IPS-15b (cell line): ENCODE measurements around the gene HOXB4.

Experiments
- H3K27me3 ChIP-seq: one replicate; pipeline ENCODE4 v1.6.1; 2013; ENCODE audit warnings: low read length; ENCODE audit not compliant: control insufficient read depth, insufficient read depth
- H3K36me3 ChIP-seq: one replicate; pipeline ENCODE4 v1.6.1; 2013; ENCODE audit warnings: low read length; ENCODE audit not compliant: control insufficient read depth, insufficient read depth
- H3K4me1 ChIP-seq: one replicate; pipeline ENCODE4 v1.6.1; 2013; ENCODE audit warnings: mild to moderate bottlenecking, low read length; ENCODE audit not compliant: control insufficient read depth, insufficient read depth
- H3K4me3 ChIP-seq: one replicate; pipeline ENCODE4 v1.5.1; 2013; ENCODE audit warnings: low read depth, low read length
- H3K9ac ChIP-seq: one replicate; pipeline ENCODE4 v1.6.1; 2013; ENCODE audit warnings: low read depth, mild to moderate bottlenecking, low read length
- H3K9me3 ChIP-seq: one replicate; pipeline ENCODE4 v1.6.1; 2013; ENCODE audit warnings: mild to moderate bottlenecking, low read length; ENCODE audit not compliant: control insufficient read depth, insufficient read depth

The HOXB4 gene

DNA sequence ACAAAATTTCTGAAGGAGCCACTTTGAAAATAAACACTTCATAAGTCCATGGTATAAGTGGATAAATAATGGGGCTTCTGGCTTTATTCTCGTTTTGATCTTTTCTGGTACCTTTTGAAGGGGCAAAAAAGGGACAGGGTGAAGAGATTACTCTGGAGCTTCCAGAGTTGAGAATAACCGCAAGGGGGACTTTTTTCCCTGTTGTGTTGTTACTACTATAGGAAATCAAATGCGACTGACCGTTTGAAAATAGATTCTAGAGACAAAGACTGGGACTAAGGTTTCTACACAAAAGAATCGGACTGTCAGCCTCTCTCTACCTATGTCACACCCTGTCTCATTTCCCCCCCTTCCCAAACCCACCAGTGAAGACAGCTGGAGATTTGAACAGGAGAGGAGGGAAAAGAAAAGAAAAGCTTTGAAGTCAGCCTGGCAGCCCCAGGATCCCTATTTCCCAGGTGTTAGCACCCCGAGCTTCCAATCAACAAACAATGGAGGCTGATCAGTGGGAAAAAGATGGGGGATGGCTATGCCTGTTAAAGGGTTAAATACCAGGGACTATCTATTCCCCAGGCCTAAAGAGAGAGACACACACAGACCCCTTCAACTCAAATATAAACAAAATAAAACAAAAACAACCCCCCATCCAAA is 8.4 kb downstream of the HOXB4 start:
- Histone ChIP-seq H3K36me3 (no peaks in the 10 kb centered on the region), H3K4me1 (peaks cover 5% of the 10 kb centered on the region), H3K27me3 (peaks cover 100% of the 10 kb centered on the region), H3K9me3 (no peaks in the 10 kb centered on the region), H3K9ac (no peak overlapping the region), H3K4me3 (peak overlapping the region; percentile 13)

DNA sequence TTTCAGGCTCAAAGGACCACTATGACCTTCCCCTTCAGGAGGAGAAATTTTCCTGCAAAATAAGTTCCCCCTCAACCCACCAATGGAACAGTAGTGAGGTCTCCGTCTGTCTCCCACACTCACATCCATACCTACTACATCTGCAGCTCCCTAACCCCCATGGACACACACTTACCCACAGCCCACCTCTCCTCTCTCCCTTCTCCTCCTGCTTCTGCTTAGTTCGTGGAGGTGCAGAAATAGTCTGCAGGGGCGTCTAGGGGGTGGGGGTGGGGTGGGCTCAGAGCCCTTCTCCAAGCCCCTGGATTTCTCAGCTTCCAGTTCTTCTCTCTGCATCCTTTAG is 8.9 kb downstream of the HOXB4 start:
- no peak overlapping the region for H3K9ac ChIP-seq
- peaks cover 6% of the 10 kb centered on the region for H3K4me1 ChIP-seq
- peak overlapping the region; percentile 22 for H3K4me3 ChIP-seq
- H3K9me3 ChIP-seq = no peaks in the 10 kb centered on the region
- no peaks in the 10 kb centered on the region for H3K36me3 ChIP-seq
- H3K27me3 ChIP-seq = peaks cover 99% of the 10 kb centered on the region

DNA sequence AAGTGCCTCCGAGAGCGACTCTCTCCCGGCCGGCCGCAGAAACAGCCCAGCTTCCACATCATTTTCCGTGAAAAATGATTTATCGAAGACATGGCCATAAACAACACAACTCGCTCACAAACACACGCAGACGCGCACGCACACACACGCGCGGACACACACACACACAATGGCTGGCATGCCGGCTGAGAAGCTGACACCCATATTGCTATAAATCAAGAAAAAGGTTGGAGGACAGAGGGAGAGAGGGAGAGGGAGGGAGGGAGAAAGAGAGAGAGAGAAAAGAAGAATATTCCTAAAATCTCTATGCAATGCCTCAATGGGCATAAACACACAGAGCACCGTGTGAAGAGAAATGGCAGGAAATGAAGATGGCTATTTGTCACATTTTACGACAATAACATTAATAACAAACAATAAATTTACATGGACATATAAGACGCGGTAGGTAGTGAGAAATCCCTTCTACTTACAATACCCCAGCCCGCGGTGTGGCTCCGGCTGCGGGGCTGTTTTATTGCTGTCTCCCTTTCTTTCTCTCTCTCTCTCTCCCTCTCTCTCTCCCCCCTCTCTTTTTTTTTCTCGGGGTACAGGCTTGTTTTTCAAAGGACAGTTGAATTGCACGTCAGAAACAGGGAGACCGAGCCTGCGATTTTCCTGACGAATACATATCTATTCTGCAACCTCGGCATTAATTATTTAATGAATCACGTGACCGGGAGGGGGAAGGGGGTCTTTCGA is 9.5 kb downstream of the HOXB4 start:
- H3K27me3 ChIP-seq = peaks cover 97% of the 10 kb centered on the region
- no peak overlapping the region for H3K9ac ChIP-seq

DNA sequence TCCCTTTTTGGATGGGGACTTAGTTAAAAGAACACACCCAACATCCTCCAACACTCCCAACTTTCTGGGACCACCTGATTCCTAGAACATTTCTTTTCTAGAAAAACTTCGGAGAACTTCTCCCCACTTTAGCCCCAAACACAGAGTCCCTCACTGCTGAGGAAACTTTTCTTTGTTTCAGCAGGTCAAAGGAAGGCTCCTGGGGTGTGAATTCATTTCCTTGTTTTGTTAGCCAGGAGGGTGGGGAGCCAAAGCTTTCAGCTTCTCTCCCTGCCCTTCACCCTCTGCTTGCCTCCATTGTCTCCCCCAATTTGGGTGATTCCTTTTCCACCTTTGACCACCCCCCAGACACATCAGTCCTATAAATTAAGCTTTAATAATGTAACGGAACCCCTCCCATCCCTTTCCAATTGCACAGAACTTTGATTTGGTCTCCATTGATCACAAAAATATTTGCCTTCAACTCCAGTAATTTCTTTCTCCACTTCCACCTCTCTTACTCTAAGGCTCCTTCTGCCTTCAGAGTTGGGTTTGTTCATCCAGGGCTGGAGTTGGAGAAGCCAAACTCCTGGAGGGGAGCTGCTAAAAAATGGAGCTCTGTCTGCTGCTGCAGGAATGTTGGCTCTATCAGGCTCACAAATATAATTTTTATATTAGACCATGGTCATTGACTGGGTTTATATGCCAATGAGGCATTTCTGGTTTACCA is 10.3 kb downstream of the HOXB4 start:
- Histone ChIP-seq H3K27me3 (peaks cover 97% of the 10 kb centered on the region), H3K9ac (no peak overlapping the region), H3K9me3 (no peaks in the 10 kb centered on the region), H3K4me1 (peaks cover 6% of the 10 kb centered on the region), H3K36me3 (no peaks in the 10 kb centered on the region), H3K4me3 (peak overlapping the region; percentile 6)

More for the DNA sequence above, 9.5 kb downstream of the HOXB4 start:
- Histone ChIP-seq H3K4me1 (peaks cover 6% of the 10 kb centered on the region), H3K36me3 (no peaks in the 10 kb centered on the region), H3K9me3 (no peaks in the 10 kb centered on the region), H3K4me3 (peak overlapping the region; percentile 22)

DNA sequence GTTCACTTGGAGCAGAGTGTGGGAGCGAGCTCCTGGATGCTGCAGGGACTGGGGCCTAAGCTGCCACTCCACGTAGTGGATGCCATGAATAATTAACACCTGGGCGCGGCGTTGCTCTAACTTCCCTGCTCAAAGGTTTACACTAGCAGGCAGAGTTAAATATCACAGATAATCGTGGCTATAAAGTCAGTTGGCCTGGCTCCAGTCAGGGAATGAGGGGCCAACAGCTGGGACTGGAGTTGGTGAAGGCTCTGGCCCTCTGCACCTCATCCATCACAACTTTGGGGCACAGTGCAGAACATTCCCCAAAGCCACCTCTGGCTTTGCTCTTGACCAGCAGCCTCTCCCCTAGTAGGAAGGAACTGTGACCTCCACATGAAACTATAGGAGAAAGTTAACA is 10.9 kb downstream of the HOXB4 start:
- no peaks in the 10 kb centered on the region for H3K36me3 ChIP-seq
- H3K27me3 ChIP-seq = peaks cover 97% of the 10 kb centered on the region
- H3K9ac ChIP-seq = no peak overlapping the region
- peaks cover 6% of the 10 kb centered on the region for H3K4me1 ChIP-seq
- peak overlapping the region; percentile 6 for H3K4me3 ChIP-seq
- H3K9me3 ChIP-seq = no peaks in the 10 kb centered on the region

DNA sequence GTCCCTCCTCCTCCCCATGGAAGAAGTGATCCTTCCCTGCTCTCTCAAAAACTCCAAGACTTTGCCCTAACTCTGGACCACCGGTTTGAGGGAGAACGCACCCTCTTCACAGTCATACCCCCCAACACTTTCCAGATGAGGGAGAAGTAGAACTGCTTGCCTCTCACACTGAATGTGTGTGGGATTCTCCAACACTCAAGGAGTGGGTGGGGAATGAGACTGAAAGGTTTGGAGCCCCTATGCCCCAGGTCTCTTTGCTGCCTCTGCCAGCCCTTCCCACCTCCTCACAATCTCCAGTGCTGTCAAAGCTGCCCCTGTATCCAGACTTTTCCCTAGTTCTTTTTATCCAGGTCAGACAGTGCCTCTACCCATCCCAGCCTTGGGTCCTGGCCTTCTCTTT is 11.4 kb downstream of the HOXB4 start:
- Histone ChIP-seq H3K36me3 (no peaks in the 10 kb centered on the region), H3K4me1 (peaks cover 6% of the 10 kb centered on the region), H3K27me3 (peaks cover 97% of the 10 kb centered on the region), H3K9ac (no peak overlapping the region), H3K9me3 (no peaks in the 10 kb centered on the region), H3K4me3 (peak overlapping the region; percentile 6)

DNA sequence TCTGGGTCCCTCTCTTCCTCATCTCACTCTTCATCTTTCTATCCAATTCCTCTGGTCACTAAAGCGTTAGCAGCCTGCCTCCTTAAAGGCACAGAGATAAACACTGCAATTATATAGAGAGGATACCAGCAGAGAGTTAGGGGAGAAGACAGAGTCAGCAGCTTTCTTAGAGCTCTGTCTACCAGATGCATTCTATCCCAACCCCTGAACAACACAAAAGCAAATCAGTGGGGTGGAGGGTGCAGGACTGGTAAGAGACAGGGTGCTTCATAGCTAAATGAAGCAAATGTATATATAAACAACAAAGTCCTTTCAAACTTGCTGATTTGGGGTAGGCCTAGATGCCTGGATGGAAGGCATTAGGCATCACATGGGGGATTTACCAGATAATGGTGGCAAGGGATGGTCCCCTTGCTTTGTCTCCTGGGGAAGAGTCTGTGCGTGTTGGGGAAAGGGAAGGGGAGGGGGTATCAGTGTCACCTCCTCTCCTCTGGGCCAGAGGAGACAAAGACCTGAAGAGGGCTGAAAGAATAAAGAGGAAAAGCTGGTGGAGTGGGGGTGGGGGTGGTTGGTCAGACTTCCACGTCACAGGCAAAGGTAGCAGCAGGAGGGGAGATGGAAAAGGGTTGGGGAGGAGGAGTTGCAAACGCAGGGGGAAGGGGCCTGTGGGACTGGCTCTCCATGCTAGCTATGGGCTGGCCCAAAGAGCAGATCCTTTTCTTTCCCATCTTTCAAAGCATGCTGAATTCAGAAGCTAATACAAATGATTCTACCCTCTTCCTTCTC is 12.0 kb downstream of the HOXB4 start:
- no peaks in the 10 kb centered on the region for H3K9me3 ChIP-seq
- peaks cover 97% of the 10 kb centered on the region for H3K27me3 ChIP-seq
- peaks cover 6% of the 10 kb centered on the region for H3K4me1 ChIP-seq
- peak overlapping the region; percentile 22 for H3K4me3 ChIP-seq
- H3K36me3 ChIP-seq = no peaks in the 10 kb centered on the region
- H3K9ac ChIP-seq = no peak overlapping the region

DNA sequence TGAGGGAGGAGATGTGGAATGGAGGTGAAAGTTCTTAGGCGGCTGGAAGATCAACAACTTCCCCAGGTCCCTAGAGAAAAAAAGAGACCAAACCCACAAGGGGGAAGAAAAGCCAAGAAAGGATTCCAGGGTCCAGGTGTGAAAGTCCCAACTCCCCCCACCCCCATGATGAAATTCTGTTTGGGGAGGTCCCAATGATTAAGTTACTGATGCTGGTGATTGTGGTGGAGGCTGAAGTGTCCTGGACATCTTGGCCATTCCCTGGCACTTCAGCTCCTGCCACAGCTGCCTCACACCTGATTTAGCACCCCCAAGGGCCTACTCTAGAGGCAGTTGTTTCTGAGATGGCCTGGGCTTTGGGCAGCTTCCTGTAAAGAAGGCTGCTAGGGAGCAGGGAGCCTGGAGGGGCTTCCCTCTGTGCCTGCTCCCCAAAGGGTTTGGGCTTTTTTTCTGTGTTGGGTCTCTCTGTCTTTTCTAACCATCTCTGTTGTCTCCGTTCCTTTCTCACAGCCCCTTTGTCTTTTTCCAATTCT is 13.1 kb downstream of the HOXB4 start:
- Histone ChIP-seq H3K4me3 (peak overlapping the region; percentile 22), H3K9me3 (no peaks in the 10 kb centered on the region), H3K4me1 (peaks cover 6% of the 10 kb centered on the region), H3K9ac (no peak overlapping the region), H3K27me3 (peaks cover 97% of the 10 kb centered on the region), H3K36me3 (no peaks in the 10 kb centered on the region)

DNA sequence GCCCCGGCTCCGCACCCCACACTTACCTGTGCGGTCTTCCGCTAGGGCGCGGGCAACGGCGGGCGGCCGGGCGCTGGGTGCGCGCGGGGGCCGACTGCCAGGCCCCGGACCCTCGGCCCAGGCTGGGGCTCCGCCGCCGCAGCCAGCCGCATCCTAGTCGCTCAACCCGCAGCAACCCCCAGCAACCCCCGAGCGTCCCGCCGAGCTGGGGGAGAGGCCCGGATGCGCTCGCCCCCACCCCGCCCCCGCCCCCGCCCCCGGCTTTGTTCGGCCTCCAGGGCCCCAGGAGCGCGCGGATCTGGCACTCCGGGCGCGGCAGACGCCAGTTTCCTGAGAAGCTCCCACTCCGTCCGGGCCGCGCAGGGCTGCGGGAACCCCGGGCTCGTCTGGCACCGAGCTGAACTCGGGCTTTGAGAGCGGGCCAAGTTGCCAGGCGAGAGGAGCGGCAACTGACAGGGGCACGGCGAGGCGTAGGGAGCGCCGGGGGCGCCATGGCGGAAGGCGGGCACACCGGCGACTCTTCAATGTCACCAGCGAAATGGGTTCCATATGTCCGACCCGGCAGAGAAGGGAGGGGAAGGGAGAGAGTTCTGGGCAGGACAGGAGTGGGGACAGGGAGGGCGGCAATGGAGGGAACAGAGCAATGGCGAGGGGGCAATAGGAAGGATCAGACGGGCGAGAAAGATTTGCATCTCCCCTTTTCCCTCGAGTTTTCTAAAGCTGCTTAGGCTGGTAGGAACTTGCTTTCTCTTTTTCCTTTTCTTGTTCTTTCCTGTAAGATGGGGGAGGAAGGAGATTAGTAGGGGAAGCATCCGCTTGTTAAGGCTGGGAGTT is 13.7 kb downstream of the HOXB4 start:
- peaks cover 97% of the 10 kb centered on the region for H3K27me3 ChIP-seq
- no peaks in the 10 kb centered on the region for H3K9me3 ChIP-seq
- peak overlapping the region; percentile 22 for H3K4me3 ChIP-seq
- H3K9ac ChIP-seq = no peak overlapping the region
- peaks cover 4% of the 10 kb centered on the region for H3K4me1 ChIP-seq
- no peaks in the 10 kb centered on the region for H3K36me3 ChIP-seq

DNA sequence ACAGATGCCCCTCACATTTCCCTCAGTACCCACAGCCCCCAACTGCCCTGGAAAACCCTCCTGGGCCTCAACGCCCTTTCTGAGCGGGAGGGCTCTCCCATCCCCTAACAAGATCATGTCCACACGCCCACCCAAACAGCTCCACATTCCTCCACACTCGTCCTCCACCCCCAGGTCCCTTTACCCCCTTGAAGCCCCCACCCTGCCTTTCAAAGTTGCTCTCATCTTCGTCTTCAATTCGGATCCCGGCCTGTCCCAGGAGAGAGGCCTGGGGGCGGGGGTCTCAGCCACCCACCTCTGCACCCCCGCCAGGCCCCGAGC is 14.3 kb downstream of the HOXB4 start:
- H3K9ac ChIP-seq = no peak overlapping the region
- H3K36me3 ChIP-seq = no peaks in the 10 kb centered on the region
- H3K27me3 ChIP-seq = peaks cover 97% of the 10 kb centered on the region
- peaks cover 4% of the 10 kb centered on the region for H3K4me1 ChIP-seq
- H3K9me3 ChIP-seq = no peaks in the 10 kb centered on the region
- H3K4me3 ChIP-seq = no peak overlapping the region

DNA sequence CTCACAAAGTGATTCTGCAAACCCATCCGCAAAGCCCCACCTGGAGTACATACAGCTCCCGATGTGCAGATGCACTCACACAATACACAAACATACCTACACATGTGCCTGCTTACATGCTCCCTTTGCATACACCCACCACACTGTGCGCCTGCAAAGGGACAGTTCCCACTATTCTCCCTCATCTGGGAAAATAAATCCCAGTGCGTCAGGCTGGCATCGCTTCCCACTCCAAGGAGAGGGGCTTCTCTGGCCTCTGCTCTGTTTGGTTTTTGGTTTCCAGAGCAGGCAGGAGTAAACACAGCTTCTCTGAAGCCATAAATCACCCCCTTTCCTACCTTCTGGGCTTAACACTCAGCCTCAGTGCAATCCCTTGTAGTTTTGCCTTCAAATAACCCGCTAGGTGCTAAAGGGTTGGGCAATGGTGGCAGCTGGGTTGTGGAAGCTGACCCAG is 14.7 kb downstream of the HOXB4 start:
- Histone ChIP-seq H3K9me3 (no peaks in the 10 kb centered on the region), H3K4me3 (peak overlapping the region; percentile 16), H3K27me3 (peaks cover 97% of the 10 kb centered on the region), H3K4me1 (peaks cover 4% of the 10 kb centered on the region), H3K36me3 (no peaks in the 10 kb centered on the region), H3K9ac (no peak overlapping the region)
